NCI-H1092 treated with DMSO at 0.1 percent for 48 hours (cell line): ENCODE results near the gene OPN4.

Experiments
- DNase-seq: peaks from one replicate; lab custom pipeline; 2025; lab: John Stamatoyannopoulos, UW

Gene OPN4

DNA sequence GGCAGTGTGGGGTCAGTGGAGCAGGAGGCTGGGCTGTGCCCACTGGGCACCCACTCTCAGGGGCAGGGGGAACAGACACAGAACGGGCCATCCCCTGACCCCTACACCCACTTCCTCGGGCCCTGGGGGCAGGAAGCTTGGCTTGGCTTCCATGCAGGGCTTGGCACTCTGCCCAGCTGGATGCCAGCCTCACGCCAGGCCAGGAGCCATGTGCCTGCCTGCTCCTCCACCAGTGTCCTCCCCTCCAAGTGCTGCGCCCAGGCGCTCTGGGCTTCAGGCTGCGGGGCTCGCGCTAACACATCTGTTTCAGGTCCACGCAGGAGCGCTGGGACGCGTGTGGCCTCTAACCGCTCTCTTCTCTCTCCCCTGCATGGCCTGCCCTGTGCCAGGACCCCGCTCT, 26.7 kb downstream of the OPN4 start:
- peak; percentile 16 for DNase-seq

DNA sequence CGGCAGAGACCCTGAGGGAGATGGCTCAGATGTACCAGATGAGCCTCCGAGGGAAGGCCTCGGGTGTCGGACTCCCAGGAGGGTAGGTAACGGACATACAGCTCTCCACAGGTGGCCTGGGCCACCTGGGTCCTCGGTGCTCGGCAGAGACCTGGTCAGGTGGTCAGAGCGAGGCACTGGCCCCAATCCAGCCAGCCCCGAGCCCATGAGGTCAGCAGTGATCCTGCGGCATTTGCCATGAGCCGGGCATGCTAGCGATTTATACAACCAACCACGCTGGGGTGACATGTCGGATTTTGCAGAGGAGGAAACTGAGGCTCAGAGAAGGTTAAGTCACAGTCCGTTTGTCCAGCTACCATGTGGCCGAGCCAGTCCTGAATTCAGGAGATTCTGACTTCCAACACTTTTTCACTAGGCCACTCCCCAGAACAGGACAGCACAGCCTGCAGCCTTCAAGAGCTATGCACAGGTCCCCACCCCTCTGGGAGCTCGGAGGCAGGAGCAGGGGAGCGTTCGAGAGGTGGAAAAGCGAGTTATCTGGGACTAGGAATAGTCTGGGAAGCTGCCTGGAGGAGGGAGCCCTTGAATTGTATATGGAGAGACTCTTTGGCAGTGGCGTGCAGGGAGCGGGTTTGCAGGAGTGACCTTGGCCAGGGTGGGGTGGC, 27.5 kb downstream of the OPN4 start:
- no peak for DNase-seq

DNA sequence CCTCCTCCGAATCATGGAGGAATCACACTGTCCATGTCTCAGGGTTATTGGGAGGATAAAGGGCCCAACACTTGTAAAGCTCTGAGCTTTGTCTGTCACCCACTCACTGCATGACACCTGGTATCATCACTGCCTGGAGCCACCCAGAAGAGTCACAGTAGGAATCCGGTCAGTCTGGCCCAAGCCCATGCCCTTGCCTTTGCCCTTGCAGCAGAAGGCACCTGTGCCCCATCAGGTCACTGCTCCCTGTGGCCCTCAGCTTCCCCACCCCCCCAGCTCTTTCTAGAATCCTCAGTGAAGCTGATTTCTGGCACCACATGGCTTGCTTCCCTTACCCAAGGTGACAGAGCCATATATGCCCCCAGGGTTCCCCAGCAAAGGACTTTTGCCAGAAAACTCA, 28.3 kb downstream of the OPN4 start:
- no peak for DNase-seq

DNA sequence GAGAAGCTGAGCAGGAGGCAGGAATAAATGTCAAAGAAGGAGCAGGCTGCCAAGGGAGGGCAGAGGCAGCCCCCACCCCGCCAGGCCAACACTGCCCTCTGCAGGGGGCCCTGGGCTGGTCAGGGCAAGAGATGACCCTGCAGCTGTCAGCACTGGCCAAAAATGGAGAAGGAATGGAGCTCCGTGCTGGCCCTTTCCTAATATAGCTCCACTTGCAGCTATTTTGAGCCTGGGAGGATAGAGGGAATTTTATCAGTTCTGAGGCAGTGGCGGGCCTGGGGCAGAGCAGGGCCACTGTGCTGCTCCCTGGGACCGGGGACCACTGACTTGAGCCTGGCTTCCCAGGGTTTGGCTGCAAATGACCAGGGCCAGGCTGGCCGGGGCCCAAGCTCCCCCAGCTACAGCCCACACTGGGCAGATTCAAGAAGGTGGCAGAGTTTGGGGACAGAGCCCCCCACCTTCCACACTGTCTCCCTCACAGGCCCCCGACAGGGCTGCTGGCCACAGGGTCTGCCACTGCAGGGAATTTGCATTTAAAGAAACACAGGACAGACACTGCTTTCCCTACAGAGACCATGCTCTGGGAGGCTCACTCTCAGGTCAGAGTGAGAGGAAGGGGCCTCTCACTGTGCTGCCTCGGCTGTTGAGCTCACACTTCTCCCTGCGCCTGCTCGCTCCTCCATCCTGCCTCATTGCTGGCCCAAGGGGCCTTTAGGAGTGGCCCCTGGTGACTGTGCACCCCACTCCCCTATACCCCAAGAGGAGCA, 30.2 kb downstream of the OPN4 start:
- DNase-seq: no peak

DNA sequence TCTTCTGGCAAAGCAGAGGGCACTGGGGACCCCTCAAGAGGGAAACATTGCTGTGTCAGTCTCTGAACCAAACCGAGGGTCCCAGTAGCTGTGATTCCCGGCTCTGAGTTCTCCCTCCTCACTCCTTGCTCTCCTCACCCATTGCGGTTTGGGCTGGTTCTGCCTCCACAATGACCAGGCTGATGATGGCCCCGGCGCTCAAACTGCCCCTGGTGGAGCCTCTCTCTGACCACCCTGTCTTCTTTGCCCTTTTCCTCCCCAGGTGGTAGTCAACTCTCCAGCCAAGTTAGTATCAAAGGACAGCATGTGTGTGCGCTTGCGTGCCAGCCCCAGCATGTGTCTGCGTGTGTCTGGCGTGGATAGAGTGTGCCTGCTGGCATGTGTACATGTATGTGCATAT, 31.1 kb downstream of the OPN4 start:
- no peak for DNase-seq

DNA sequence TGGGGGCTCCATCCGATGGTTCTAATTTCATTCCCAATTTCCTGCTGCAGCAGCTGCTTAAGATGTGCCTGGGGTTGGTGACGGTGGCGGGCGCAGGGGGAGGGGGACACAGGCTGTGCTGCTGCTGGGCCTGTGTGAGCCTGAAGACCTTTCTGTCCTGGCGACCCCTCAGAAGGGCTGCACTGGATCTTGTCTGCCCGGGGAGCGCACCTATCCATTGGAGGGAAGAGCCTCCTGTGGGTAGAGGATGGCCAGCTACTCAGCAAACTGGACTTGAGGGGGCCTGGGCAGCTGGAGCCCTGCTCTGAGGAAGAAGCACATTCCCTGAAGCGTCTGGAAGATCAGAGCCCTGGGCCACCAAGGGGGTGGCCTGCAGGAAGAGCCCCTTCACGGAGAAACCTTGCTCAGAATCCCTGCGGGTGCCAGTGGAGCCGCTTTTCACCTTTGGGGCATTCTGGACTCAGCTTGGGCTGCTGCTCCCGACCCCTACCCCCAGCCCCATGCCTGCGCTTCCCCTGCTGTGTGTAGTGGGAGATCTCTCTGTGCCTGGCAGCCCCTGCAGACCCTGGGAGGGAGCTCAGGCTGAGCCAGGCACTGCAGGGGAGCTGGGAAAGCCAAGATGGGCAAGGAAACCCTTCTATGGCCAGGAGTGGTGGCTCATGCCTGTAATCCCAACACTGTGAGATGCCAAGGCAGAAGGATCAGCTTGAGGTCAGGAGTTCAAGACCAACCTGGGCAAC, 31.7 kb downstream of the OPN4 start:
- DNase-seq: no peak

DNA sequence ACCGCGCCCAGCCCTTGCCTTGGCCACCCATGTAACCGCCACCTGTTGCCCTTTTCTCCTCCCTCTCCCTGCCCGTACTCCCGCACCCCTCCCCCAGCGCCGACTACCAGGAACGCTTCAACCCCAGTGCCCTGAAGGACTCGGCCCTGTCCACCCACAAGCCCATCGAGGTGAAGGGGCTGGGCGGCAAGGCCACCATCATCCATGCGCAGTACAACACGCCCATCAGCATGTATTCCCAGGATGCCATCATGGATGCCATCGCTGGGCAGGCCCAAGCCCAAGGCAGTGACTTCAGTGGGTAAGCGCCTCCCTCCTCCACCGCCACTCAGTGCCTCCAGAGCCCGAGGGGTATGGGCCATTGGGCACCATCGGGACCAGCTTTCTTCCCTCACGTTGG, 32.6 kb downstream of the OPN4 start:
- DNase-seq: no peak

DNA sequence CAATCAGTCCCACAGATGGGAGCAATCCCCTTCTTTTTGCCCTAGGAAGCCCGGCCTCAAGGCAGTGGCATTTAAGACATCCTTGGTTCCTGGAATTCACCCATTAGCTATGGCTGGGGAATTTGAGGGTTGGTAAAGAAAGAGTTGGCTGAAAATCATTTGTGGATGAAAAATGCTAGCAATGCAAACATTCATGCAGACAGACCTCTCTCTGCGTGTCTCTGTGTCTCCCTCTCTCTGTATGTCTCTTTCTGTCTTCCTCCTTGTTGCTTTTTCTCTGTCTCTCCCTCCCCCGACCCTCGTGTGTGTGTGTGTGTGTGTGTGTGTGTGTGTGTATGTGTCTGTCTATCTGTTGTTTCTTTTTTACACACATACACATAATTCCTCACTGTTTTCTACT, 33.4 kb downstream of the OPN4 start:
- no peak for DNase-seq

DNA sequence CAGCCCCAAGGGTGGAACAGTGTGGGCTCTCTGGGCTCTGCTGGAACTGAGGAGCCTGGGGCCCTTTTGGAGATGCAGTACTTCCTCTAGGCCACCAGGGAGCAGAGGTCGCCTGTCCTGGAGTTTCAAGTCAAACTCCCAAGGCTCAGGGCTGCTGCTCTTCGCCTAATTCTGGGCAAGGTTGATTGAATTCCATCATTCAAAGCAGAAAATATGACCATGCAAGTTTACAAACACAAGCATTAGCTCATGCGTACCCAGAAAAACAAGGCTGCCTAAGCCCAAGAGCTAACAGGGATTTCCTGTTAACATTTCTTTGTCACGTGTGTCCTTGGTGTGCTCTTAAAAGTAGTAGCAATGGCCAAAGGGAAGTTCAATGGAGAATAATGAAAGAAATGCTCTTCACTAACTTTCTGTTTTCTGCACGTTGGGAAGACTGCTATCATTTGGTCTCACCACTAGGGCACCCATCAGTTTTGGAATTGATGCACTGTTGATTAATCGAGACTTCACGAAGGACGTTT, 34.1 kb downstream of the OPN4 start:
- DNase-seq: no peak

DNA sequence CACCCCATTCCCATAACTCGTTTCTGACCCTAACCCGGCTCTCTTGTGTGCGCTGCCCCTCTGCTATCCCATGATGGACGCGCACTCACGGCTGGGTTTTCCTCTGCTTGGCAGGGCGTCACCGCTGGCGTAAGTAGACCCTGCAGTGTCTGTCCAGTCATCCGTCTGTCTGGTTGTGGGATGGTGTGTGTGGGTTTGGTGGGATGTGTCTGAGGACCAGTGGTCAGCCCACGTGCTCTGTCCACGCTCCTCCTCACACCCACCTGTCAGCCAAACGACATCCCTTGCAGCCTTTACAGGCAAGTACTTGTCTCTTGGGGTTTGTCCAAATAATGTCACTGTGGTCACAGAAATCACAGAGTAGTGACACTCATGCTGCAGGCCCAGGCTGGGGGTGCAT, 34.8 kb downstream of the OPN4 start:
- no peak for DNase-seq

DNA sequence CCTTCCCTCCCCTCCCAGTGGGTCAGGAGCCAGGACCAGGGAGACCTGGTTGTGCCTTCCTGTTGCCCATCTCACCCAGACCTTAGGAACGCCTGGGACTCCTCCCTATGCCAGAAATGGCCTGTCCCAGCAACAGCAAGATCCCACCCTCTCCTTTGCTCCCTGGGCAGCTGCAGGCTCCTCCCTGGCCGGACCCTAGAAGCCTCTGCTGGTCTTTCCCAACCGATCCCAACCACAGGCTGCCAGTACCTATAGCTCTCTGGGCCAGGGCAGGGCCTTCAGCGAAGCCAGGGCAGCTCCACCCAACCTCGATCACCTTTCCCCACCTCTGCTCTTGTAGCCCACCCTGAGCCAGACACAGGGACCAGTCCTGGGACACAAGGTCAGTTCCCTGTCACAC, 35.9 kb downstream of the OPN4 start:
- no peak for DNase-seq

DNA sequence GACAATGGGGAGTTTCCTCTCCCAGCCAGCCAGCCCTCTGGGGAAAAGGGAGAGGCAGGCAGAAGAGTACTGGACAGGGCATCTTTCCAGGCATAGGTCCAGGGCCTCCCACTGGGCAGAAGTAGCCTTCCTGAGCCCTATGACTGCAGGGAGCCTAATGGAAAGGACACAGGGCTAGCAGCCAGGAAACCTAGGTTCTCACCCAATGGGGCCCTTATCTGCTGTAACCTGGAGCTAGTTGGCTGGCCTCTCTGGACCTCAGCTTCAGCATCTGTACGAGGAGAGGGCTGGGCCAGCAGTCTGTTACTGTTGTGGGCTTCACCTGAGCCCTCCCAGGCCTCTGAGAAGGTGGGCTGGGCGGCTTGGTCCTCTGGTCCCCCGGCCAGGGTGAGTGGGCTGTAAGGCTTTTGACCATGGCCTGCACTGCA, 36.3 kb downstream of the OPN4 start:
- DNase-seq: no peak

DNA sequence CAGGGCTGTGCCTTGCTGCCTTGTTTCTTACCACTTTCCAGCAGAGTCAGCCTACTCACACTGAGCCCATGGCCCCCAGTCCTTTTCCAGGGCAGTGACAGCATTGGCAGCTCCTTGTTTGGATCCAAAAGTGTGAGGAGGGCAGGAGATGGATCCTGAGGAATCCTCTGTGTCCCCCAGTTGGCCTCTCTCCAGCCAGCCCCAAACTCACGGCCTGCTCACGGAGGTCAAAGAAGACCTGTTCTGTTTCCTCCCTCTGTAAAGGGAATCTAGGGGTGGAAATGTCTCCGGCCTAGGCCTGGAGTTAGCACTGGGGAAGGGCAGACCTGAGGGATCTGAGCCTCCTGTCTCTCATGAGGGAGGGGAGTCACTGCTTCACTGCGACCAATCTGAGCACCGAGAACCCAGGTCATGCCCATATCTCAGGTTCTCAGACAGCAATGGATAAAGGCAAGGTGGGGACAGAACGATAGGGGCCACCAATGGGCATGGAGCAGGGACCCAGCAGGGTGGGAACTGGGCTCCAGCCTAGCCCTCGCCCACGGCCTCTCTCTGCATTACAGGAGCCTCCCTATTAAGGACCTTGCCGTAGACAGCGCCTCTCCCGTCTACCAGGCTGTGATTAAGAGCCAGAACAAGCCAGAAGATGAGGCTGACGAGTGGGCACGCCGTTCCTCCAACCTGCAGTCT, 37.1 kb downstream of the OPN4 start:
- DNase-seq: no peak

DNA sequence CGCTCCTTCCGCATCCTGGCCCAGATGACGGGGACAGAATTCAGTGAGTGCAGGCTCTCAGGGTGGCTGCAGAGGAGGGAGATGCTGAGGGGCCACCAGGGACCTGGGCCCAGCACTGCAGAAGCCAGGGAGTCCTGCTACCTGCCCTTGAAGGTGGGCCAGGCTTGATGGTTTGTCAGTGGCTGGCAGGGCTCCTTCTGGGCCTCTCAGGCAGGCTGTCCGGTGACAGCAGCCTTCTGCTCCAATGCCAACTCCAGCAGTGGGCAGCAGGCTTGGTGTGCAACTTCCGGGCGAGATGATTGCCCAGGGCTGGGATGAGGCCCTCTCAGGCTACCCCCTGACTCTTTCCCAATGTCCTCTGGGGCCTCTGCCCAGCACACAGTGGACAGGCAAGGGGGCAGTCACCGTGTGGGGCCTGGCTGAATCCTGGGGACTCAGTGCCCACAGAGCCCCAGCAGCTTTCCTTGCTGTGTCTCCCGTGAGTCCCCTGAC, 37.7 kb downstream of the OPN4 start:
- DNase-seq: no peak

DNA sequence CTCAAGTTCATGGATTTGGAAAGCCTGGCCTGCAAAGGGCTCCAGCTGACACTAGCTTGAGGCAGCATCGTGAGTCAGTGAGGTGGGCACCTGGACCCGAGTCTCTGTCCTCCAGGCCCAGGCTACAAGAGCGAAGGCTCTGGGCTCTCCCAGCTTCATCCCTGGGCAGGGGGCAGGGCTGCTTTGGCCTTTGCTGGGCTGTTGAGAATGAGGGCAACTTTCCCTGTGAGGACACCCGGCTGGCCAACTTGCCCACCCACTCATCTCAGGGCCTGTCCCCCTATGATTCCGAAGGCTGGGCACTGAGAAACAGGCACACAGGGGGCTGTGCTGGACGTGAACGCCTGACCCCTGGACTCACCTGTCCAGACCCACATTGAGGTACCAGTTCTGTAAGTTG, 38.3 kb downstream of the OPN4 start:
- no peak for DNase-seq

DNA sequence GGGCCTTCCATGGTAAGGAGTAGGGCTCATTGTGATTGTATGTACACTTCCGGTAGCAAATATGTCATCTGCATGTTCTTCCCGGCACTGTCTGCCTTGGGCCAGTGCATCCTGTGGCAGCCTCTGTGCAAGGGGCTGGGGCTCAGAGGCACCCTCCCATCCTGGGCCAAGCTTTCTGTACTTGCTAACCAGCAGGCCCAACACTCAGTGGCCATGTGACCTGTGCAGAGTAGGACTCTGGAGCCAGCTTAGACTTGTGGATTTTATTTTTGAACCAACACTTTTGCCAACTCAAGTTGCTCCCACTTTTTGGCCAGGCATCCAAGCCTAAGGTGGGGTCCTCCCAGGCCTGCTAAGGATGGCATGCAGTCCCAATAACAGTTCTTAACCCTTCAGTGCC, 38.9 kb downstream of the OPN4 start:
- no peak for DNase-seq

DNA sequence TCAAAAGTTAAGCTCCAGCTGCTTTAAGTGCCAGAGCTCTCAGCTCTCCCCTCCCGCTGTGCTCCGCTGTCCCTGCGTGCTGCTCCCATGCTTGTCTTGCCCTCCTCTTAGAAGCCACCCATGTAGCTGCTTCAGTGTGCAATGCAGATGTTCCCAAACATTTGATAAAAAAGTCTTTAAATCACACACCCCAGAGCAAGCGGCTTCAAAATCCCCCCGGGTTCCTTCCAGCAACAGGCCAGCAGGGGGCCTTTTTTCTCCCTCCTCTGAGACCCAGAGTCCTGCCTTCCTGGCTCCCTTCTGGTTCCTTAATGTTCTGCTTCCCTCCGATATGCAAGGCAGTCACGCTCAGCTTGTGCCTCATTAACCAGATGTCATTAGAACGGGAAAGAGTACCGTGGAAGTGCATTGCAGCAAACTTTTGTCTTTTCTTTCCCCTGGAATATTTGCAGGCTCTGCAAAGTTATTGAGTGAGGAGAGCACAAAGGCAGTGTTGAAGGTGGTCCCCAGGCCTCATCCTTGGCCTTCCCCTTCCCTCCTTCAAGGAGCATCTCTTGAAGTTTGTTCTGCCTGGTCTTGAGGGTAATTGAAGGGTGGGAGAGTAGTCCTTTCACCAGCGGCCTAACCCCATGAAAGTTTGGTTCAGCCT, 39.5 kb downstream of the OPN4 start:
- DNase-seq: no peak

DNA sequence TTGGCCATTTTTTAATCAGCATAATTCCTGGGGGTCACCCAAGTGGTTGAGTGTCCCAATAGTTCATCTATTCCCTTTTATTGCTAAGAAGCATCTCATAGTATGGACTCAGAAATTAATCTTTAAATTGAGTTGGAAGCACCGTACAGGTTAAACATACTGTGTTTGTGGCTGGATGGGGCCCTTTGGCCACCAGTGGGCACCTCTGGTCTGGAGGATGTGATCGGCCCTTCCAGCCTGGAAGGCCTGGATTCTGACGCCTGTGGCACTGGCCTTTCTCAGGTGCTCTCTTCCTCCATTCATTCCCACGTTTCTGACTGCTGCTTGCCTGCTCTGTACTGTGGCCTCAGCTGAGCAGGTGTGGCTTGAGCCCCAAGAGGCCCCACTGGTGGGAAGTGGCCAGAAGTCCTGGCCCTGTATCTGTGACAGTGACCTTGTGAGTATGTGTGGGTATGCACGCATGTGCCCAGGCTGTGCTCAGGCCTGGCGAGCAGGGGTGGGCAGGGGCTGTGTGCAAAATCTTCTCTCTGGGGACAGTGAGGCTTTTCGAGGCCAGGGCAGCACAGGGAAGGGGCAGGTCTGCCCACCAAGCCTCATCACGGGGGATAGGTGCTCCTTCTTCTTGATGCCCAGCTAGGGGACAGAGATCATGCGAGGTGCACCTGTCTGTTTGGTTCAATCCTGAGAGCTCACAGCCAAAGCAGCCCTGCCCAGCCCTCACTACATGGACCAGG, 44.0 kb downstream of the OPN4 start:
- no peak for DNase-seq

DNA sequence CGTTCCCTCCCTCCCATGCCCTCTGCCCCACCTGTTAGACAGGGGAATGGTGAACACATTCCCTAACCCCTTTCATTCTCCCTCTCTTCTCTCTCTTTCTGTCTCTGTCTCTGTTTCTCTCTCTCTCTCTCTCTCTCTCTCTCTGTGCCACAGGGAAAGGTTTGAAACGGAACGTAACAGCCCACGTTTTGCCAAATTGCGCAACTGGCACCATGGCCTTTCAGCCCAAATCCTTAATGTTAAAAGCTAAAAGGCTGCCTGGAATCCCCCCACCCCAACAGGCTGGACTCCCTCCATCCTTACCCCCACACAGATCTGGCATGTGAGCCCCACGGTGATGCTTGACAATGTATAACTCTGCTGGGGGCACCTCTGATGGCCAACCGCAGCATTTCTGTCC, 44.8 kb downstream of the OPN4 start:
- no peak for DNase-seq

DNA sequence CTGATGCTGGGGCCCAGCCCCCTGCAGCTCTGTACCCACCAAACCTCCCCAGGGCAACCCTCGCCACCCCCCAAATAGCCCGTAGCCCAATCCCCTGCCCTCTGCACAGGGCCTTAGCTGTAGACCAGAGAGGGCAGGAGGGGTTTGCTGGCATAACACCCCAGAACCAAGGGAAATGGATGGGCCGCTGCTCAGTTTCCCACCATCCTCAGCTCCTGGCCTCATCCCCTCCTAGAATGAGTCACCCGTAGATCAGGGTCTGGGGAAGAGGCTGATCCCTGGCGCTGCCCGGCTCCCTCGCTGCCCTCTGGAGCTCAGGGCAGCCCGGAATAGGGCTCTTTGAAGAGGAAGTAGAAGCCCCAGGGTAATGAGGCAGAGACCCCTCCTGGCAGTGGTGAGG, 45.2 kb downstream of the OPN4 start:
- no peak for DNase-seq
